ENCODE data around the gene SARDH.

SARDH gene

GRCh38 chr9:133712221-133713100 is 25.7 kb downstream of the SARDH start:
- DNase-seq, result no peak

- DNase-seq, result no peak
These were observed 26.5 kb downstream of the SARDH start for GRCh38 chr9:133711428-133712220.

GRCh38 chr9:133710661-133711427 is 27.3 kb downstream of the SARDH start:
- DNase-seq, result no peak

GRCh38 chr9:133709691-133710571 is 28.2 kb downstream of the SARDH start:
- no peak for DNase-seq

GRCh38 chr9:133709015-133709611 is 29.0 kb downstream of the SARDH start:
- no peak for DNase-seq

- DNase-seq, result no peak
These were observed 29.7 kb downstream of the SARDH start for GRCh38 chr9:133708246-133709014.

- no peak for DNase-seq
These were observed 30.3 kb downstream of the SARDH start for GRCh38 chr9:133707763-133708245.

- no peak for DNase-seq
These were observed 30.9 kb downstream of the SARDH start for GRCh38 chr9:133707065-133707762.

- no peak for DNase-seq
These were observed 31.7 kb downstream of the SARDH start for GRCh38 chr9:133706307-133707050.

- DNase-seq, result no peak
These were observed 32.6 kb downstream of the SARDH start for GRCh38 chr9:133705576-133705975.

GRCh38 chr9:133704711-133705181 is 33.4 kb downstream of the SARDH start:
- no peak for DNase-seq

- DNase-seq, result peak; percentile 38 to 59
These were observed 34.4 kb downstream of the SARDH start for GRCh38 chr9:133703591-133704399.

- DNase-seq, result no peak
These were observed 35.2 kb downstream of the SARDH start for GRCh38 chr9:133702798-133703590.

- no peak for DNase-seq
These were observed 36.0 kb downstream of the SARDH start for GRCh38 chr9:133701981-133702797.

GRCh38 chr9:133701321-133701980 is 36.7 kb downstream of the SARDH start:
- DNase-seq, result peak in 1 of 2 experiments; percentile 2

- DNase-seq, result no peak
These were observed 37.3 kb downstream of the SARDH start for GRCh38 chr9:133700819-133701320.

Data from NCI-H2081 (cell line).